ENCODE measurements around the gene NFKBIE.

GRCh38 chr6:44285552-44286284, 20.4 kb upstream of the NFKBIE start:
- TF ChIP-seq CTCF (IDR thresholded peaks at IDR 0.05; ENCODE audit: insufficient read depth, low read length) (no peak), POLR2AphosphoS5 (IDR thresholded peaks at IDR 0.05; ENCODE audit: low read depth) (no peak)

All from HL-60 (cell line).